Measurements from ENCODE around the gene SERPINB7. TPM values are rescaled to one million over a fixed set of nuclear protein-coding genes. Genes with fewer than 3 reads are reported as not detected.

Gene SERPINB7
- total RNA-seq, 1 donor from 2014 or later = not detected

DNA sequence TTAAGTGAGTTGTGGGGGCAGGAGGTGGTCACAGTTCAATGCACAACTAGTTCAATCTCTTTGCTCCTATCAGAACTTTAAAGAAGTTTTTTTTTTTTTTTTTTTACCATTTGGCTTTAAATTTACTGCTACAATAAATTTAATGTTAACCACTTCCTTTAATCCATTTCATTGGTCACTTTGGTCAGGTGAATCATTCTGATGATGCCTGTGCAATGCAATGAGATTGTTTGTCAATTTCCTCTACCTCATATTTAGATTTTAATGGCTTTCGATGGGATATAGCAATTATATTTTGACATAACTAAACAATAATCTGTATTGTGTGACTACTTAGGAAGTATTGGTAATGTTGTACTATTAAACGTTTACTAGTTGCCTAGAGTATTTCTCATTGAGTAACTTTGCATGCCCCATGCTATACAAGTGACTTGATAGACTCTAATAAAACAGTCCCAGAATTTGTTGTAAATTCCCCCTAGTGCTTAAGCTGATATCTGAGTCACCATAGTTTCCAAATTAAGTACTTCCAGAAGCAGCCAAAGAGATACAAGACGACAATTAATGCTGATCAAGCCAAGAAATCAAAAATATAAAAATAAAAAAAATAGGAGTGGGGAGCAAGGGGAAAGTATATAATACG, 59.4 kb downstream of the SERPINB7 start:
- no peak overlapping the region for H3K27ac Mint-ChIP-seq
- H3K9me3 Mint-ChIP-seq = no peaks in the 10 kb centered on the region
- peaks cover 31% of the 10 kb centered on the region for H3K27me3 Mint-ChIP-seq (ENCODE audit: insufficient read depth)
- DNase-seq (ENCODE audit: low spot score) = no peak
- peaks cover 13% of the 10 kb centered on the region for H3K4me1 Mint-ChIP-seq (ENCODE audit: low read depth)
- H3K36me3 Mint-ChIP-seq (ENCODE audit: low read depth) = no peaks in the 10 kb centered on the region
- H3K4me3 Mint-ChIP-seq = no peak overlapping the region
- intact Hi-C loops (cut with micrococcal nuclease) = no loop called here

DNA sequence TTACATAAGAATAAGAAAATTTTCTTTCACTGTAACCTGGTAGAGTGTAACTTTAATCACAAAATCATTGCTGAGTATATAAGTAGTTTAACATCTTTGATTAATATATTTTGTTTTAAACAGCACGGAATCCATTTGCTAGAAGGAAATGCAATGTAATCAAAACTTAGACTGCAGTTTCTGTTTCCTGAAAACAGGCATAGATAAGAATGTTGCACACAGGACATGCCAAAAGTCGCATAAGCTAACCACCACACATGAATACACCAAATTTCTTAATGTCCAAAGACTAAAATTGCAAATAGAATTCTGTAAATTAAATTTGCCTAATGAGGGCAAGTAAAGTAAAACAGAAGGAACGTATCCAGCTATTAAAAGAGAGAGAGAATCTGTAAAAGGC, 61.2 kb downstream of the SERPINB7 start:
- Mint-ChIP-seq H3K27ac (no peak overlapping the region), H3K9me3 (no peaks in the 10 kb centered on the region), H3K36me3 (ENCODE audit: low read depth) (no peaks in the 10 kb centered on the region), H3K4me1 (ENCODE audit: low read depth) (peaks cover 3% of the 10 kb centered on the region), H3K4me3 (no peak overlapping the region), H3K27me3 (ENCODE audit: insufficient read depth) (peaks cover 22% of the 10 kb centered on the region)
- no peak for DNase-seq (ENCODE audit: low spot score)
- intact Hi-C loops (cut with micrococcal nuclease) = no loop called here

DNA sequence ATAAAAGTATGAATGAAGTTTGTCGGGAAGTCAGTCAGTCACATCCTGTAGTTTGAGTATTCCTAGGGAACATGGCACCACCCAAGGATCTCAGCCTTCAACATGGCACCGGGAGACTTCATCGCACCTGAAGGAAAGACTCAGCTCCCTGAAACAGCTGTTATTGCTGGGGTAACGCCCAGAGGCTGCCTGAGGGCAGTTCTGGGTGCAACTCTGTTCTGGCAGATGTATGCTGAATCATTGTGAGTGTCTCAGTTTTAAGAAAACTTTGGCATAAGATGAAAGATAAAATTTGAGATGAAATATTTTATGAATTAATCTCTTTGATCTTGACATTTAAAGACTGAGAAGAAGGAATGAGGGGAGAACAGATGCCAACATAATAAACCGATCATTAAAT, 62.4 kb downstream of the SERPINB7 start:
- no peak overlapping the region for H3K27ac Mint-ChIP-seq
- H3K36me3 Mint-ChIP-seq (ENCODE audit: low read depth) = no peaks in the 10 kb centered on the region
- H3K27me3 Mint-ChIP-seq (ENCODE audit: insufficient read depth) = peaks cover 22% of the 10 kb centered on the region
- intact Hi-C loops (cut with micrococcal nuclease) = no loop called here
- no peak for DNase-seq (ENCODE audit: low spot score)
- H3K4me1 Mint-ChIP-seq (ENCODE audit: low read depth) = no peaks in the 10 kb centered on the region
- H3K4me3 Mint-ChIP-seq = no peak overlapping the region
- H3K9me3 Mint-ChIP-seq = no peaks in the 10 kb centered on the region

DNA sequence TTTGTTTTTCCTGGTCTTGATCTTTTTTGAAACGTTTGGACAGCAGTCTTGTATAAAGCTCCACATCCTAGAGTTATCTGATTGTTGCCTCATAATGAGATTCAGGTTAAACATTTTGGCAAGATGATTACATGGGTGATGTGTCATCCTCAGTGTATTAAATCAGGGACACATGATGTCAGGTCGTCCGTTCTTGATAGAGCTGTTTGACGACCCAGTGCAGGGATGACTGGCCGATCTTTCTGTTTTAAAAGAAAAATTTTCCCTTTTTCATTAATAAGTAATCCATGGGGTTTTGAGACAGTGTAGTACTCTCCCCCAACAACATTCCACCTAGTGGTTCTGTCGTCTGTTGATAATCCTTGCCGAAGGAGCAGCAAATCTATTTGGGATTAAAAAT, 67.8 kb downstream of the SERPINB7 start:
- no peaks in the 10 kb centered on the region for H3K4me1 Mint-ChIP-seq (ENCODE audit: low read depth)
- no peaks in the 10 kb centered on the region for H3K9me3 Mint-ChIP-seq
- peaks cover 10% of the 10 kb centered on the region for H3K27me3 Mint-ChIP-seq (ENCODE audit: insufficient read depth)
- intact Hi-C loops (cut with micrococcal nuclease) = no loop called here
- no peak overlapping the region for H3K4me3 Mint-ChIP-seq
- H3K27ac Mint-ChIP-seq = no peak overlapping the region
- H3K36me3 Mint-ChIP-seq (ENCODE audit: low read depth) = no peaks in the 10 kb centered on the region
- DNase-seq (ENCODE audit: low spot score) = no peak

DNA sequence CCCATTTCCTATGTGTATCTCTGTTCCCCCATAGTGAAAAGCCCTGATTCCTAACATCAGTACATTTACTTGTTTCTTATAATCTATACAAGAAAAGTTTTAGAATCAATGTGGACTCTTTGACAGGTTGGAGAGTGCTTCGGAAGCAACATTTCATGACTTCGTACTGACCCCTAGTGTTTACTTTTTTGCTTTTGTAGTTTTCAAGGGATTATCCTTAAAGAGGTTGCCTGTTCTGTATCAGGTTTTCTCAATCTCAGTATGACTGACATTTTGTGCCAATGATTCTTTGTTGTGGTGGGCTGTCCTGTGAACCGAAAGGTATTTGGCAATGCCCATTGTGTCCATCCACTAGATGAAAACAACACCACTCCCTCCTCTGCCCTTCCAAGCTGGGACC, 69.0 kb downstream of the SERPINB7 start:
- Mint-ChIP-seq H3K27ac (no peak overlapping the region), H3K4me1 (ENCODE audit: low read depth) (no peaks in the 10 kb centered on the region), H3K36me3 (ENCODE audit: low read depth) (no peaks in the 10 kb centered on the region), H3K27me3 (ENCODE audit: insufficient read depth) (peaks cover 13% of the 10 kb centered on the region), H3K4me3 (no peak overlapping the region), H3K9me3 (no peaks in the 10 kb centered on the region)
- intact Hi-C loops (cut with micrococcal nuclease) = loop anchor here (1.0 kb wide), 2 partner anchors 20 to 326 kb away; no protein-coding TSS in a partner anchor
- DNase-seq (ENCODE audit: low spot score) = no peak

DNA sequence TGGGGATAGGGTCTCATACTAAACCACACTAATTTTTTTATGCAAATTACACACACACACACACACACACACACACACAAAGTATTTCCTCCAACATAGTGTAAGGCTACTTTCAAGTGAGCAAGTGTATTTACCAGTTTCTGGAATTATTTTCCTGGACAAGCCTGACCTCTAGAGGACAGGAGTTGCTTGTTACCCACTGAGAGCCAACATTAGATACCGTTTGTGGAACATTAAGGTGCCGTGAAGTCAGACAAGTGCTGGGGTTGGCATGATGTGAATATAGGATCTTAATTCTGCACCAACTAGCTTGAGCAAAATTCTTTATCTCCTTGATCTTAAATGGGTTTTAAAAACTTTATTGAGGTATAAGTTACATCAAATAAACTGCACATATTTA, 72.9 kb downstream of the SERPINB7 start:
- H3K27me3 Mint-ChIP-seq (ENCODE audit: insufficient read depth) = peaks cover 12% of the 10 kb centered on the region
- no peaks in the 10 kb centered on the region for H3K4me1 Mint-ChIP-seq (ENCODE audit: low read depth)
- H3K36me3 Mint-ChIP-seq (ENCODE audit: low read depth) = no peaks in the 10 kb centered on the region
- no peaks in the 10 kb centered on the region for H3K9me3 Mint-ChIP-seq
- no peak for DNase-seq (ENCODE audit: low spot score)
- H3K4me3 Mint-ChIP-seq = no peak overlapping the region
- intact Hi-C loops (cut with micrococcal nuclease) = loop anchor here (1.0 kb wide), 1 partner anchor 330 kb away; no protein-coding TSS in a partner anchor
- no peak overlapping the region for H3K27ac Mint-ChIP-seq

DNA sequence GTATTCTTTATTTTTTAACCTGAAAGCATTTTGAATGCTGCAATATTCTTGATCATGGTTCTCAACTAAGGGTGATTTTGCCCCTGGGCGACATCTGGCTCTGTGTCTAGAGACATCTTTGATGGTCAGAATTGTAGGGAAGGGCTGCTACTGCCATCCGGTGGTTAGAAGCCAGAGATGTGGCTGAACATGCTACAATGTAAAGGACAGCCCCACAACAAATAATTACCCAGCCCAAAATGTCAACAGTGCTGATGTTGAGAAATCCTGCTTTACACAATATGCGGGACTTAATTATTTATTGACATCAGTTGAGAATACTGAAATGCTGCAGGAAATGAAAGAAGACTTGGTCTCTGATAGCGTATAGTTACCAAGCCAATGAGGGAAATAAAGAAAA, 74.8 kb downstream of the SERPINB7 start:
- Mint-ChIP-seq H3K27me3 (ENCODE audit: insufficient read depth) (peaks cover 10% of the 10 kb centered on the region), H3K27ac (no peak overlapping the region), H3K36me3 (ENCODE audit: low read depth) (no peaks in the 10 kb centered on the region), H3K4me1 (ENCODE audit: low read depth) (no peaks in the 10 kb centered on the region), H3K4me3 (no peak overlapping the region), H3K9me3 (no peaks in the 10 kb centered on the region)
- DNase-seq (ENCODE audit: low spot score) = no peak
- intact Hi-C loops (cut with micrococcal nuclease) = no loop called here

DNA sequence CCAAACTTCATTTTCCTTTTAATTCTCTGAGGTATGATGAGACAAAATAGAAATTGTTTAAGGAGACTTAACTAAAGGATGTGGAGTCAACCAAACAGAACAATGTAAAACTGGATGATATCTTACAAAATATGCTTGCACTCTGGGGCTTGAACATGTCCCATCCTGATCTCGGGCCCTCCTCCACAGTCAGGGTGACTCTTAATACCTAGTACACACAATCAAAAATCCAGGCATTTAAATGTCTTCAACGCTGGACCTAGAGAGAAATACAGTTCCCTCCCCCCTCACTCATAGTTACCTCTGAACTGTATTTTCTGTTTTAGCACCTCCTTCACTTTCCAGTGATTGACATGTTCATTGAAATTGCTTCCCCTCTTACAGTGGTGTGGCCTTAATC, 75.4 kb downstream of the SERPINB7 start:
- H3K4me3 Mint-ChIP-seq = no peak overlapping the region
- H3K27ac Mint-ChIP-seq = no peak overlapping the region
- no peaks in the 10 kb centered on the region for H3K9me3 Mint-ChIP-seq
- intact Hi-C loops (cut with micrococcal nuclease) = no loop called here
- peaks cover 10% of the 10 kb centered on the region for H3K27me3 Mint-ChIP-seq (ENCODE audit: insufficient read depth)
- no peaks in the 10 kb centered on the region for H3K36me3 Mint-ChIP-seq (ENCODE audit: low read depth)
- DNase-seq (ENCODE audit: low spot score) = no peak
- no peaks in the 10 kb centered on the region for H3K4me1 Mint-ChIP-seq (ENCODE audit: low read depth)

Other genes with a start within 250 kb of the SERPINB7 start
- not detected in 2 replicates for gene SERPINB12, start 233.0 kb upstream of the SERPINB7 start, total RNA-seq
- gene SERPINB13, start 188.1 kb upstream of the SERPINB7 start, total RNA-seq = not detected in 2 replicates
- gene SERPINB4, start 131.2 kb upstream of the SERPINB7 start, total RNA-seq = not detected in 2 replicates
- gene SERPINB3, start 113.5 kb upstream of the SERPINB7 start, total RNA-seq = not detected in 2 replicates
- gene SERPINB11, start 72.5 kb upstream of the SERPINB7 start, total RNA-seq = not detected in 2 replicates
- not detected in 2 replicates for gene SERPINB2, start 112.3 kb downstream of the SERPINB7 start, total RNA-seq
- gene SERPINB10, start 132.5 kb downstream of the SERPINB7 start, total RNA-seq = not detected in 2 replicates
- 19.7 and 27.8 TPM in 2 replicates for gene HMSD, start 173.9 kb downstream of the SERPINB7 start, total RNA-seq
- gene SERPINB8, start 194.7 kb downstream of the SERPINB7 start, total RNA-seq = 22.8 and 25.7 TPM in 2 replicates

All from activated T-helper 1 cell treated with anti-CD3 and anti-CD28 coated beads, Interleukin-12 subunit alpha, Interleukin-12 subunit beta, Interleukin-2, Interleukin-4 antibody, amounts not matched to agents 30 ng/mL and 10 ng/mL and 1 ng/mL, durations not matched to agents 14 hours and 24 hours and 36 hours (primary cell).